SK-N-SH (cell line): ENCODE data around the gene ETAA1.

Experiments used
- RAD21 ChIP-seq: IDR thresholded peaks from 2 replicates; pipeline ENCODE4 v1.6.1; 2012; ENCODE audit warnings: mild to moderate bottlenecking, low read length
- TF ChIP-seq, protein P1 (sequence below): IDR thresholded peaks from 2 replicates; pipeline ENCODE4 v1.4.0; 2012; ENCODE audit warnings: low read depth

DNA sequence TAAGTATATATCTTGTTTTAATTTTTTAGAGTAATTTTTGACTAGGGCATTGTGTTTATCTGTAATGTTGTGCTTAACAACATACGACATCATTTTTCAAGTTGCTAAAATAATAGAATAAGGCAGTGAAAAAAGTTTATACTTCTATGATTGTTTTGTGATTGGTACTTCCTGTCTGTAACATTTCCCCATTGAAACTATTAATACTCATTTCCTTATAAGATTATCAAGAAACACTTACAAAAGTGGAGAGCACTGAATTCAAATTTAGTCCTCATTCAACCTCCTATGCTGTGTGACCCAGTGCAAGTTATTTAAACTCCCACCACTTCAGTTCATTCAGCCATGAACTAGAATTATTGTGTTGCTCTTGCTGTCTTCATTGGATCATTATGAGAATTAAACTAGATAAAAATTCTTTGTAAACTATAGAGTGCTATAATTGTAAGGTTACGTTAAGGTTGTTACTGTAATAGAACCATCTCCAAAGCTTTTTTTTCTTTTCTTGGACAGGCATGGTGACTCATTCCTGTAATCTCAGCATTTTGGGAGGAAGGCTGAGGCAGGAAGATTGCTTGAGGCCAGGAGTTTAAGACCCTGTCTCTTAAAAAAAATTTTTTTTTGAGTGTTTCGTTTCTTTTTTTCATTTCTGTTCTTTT, 2.8 kb downstream of the ETAA1 start:
- TF ChIP-seq, protein P1, sequence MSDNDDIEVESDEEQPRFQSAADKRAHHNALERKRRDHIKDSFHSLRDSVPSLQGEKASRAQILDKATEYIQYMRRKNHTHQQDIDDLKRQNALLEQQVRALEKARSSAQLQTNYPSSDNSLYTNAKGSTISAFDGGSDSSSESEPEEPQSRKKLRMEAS, result no peak
- TF ChIP-seq RAD21, result no peak
